Measurements from ENCODE around the gene CLTCL1.

DNA sequence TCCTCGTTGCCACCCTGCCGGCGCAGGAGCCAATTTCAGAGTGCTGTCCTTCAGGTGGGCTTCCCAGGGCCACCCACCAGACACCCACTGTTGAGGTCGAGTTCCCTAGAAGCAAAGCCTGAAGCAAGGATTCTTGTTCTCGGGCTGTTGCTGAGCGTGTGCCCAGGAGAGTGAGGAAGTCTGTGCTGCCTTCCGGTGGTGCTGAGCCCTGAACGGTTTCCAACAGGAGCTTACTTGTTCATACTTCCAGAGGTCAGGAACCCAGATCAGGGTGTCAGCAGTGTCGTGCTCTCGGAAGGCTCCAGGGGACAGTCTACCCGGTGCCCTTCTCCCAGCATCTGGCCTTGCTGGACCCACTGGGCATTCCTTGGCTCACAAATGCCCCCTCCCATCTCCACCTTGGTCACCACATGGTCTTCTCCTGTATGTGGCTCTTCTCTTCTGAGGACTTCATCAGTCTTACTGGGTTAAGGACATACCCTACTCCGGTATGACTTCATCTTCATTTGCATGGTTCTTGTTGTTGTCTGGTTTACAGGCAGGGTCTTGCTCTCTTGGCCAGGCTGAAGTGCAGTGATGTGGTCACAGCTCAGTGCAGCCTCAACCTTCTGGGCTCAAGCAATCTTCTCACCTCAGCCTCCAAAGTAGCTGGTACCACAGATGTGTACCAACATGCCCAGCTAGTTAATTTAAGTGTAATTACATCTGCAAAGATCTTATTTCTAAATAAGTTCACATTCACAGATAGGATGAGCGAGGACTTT is 124.2 kb downstream of the CLTCL1 start:
- TF ChIP-seq POLR2A (IDR thresholded peaks at IDR 0.05) = no peak
- TF ChIP-seq, protein P1, sequence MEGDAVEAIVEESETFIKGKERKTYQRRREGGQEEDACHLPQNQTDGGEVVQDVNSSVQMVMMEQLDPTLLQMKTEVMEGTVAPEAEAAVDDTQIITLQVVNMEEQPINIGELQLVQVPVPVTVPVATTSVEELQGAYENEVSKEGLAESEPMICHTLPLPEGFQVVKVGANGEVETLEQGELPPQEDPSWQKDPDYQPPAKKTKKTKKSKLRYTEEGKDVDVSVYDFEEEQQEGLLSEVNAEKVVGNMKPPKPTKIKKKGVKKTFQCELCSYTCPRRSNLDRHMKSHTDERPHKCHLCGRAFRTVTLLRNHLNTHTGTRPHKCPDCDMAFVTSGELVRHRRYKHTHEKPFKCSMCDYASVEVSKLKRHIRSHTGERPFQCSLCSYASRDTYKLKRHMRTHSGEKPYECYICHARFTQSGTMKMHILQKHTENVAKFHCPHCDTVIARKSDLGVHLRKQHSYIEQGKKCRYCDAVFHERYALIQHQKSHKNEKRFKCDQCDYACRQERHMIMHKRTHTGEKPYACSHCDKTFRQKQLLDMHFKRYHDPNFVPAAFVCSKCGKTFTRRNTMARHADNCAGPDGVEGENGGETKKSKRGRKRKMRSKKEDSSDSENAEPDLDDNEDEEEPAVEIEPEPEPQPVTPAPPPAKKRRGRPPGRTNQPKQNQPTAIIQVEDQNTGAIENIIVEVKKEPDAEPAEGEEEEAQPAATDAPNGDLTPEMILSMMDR (IDR thresholded peaks at IDR 0.05) = no peak
